Measurements from ENCODE around the gene SMURF1.

Gene SMURF1

DNA sequence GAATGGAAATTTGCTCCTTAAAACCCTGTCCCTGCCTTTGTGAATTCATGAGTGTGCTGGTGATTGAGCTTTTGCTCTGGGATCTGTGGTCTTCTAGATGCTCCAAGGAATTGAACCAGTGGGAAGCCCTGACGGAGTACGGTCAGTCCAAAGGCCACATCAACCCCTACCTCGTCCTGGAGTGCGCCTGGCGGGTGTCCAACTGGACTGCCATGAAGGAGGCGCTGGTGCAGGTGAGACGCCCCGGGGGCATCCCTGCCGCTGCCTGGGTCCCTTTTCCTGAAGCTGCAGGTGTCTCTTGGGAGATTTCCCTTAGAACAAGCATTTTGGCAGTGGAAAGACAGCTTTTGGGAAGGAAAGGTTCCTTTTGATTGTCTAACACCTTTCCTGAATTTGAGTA lies 165.2 kb downstream of the SMURF1 start:
- DNase-seq = no peak

Measured in NCI-H524 treated with DMSO at 0.1 percent for 48 hours (cell line).